Fibroblast of the aortic adventitia (primary cell): ENCODE data around the gene BCAM. TPM values are rescaled to one million over a fixed set of nuclear protein-coding genes. Genes with fewer than 3 reads are reported as not detected.

Experiments
- DNase-seq: peaks from one replicate; pipeline ENCODE4 v3.0.0-alpha.2; 2010; ENCODE audit warnings: low read depth
- H3K4me3 ChIP-seq: 2 replicates; pipeline ENCODE4 v1.5.1; 2011; ENCODE audit warnings: low read depth, mild to moderate bottlenecking, control low read depth, low read length, moderate library complexity
- small RNA-seq: library from RNA; depleted of rRNA; stranded (forward); fragments of <200 nt; gene quantifications from one replicate; pipeline ENCODE3, GENCODE V24; 2012
- total RNA-seq: library from RNA; depleted of rRNA; stranded (reverse); fragments of >200 nt; gene quantifications from 2 replicates; pipeline ENCODE4 v1.2.3, GENCODE V29; 2012; ENCODE audit warnings: low replicate concordance
- TF ChIP-seq, protein P1 (sequence below): IDR thresholded peaks from 2 replicates; pipeline ENCODE4 v1.5.1; 2011; ENCODE audit warnings: mild to moderate bottlenecking, low read length, control low read depth, inconsistent platforms; ENCODE audit not compliant: insufficient read depth

BCAM gene
- total RNA-seq, 1 donor = 5.9 TPM

GRCh38 chr19:44863990-44864389 lies 55.1 kb downstream of the BCAM start:
- TF ChIP-seq, protein P1, sequence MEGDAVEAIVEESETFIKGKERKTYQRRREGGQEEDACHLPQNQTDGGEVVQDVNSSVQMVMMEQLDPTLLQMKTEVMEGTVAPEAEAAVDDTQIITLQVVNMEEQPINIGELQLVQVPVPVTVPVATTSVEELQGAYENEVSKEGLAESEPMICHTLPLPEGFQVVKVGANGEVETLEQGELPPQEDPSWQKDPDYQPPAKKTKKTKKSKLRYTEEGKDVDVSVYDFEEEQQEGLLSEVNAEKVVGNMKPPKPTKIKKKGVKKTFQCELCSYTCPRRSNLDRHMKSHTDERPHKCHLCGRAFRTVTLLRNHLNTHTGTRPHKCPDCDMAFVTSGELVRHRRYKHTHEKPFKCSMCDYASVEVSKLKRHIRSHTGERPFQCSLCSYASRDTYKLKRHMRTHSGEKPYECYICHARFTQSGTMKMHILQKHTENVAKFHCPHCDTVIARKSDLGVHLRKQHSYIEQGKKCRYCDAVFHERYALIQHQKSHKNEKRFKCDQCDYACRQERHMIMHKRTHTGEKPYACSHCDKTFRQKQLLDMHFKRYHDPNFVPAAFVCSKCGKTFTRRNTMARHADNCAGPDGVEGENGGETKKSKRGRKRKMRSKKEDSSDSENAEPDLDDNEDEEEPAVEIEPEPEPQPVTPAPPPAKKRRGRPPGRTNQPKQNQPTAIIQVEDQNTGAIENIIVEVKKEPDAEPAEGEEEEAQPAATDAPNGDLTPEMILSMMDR = no peak
- no peak overlapping the region for H3K4me3 ChIP-seq
- no peak for DNase-seq

DNA sequence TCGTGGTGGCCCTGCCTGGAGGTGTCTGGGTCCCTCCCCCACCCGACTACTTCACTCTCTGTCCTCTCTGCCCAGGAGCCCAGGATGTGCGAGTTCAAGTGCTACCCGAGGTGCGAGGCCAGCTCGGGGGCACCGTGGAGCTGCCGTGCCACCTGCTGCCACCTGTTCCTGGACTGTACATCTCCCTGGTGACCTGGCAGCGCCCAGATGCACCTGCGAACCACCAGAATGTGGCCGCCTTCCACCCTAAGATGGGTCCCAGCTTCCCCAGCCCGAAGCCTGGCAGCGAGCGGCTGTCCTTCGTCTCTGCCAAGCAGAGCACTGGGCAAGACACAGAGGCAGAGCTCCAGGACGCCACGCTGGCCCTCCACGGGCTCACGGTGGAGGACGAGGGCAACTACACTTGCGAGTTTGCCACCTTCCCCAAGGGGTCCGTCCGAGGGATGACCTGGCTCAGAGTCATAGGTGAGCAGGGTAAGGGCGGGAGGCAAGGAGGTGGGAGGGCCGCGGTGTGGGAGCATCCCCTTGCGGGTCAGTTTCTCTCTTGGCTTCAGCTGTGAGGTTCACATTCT lies 56.4 kb downstream of the BCAM start:
- TF ChIP-seq, protein P1 = no peak
- no peak for DNase-seq
- H3K4me3 ChIP-seq = no peak overlapping the region

GRCh38 chr19:44866664-44867063 lies 57.8 kb downstream of the BCAM start:
- no peak overlapping the region for H3K4me3 ChIP-seq
- TF ChIP-seq, protein P1 = no peak
- DNase-seq = no peak

DNA sequence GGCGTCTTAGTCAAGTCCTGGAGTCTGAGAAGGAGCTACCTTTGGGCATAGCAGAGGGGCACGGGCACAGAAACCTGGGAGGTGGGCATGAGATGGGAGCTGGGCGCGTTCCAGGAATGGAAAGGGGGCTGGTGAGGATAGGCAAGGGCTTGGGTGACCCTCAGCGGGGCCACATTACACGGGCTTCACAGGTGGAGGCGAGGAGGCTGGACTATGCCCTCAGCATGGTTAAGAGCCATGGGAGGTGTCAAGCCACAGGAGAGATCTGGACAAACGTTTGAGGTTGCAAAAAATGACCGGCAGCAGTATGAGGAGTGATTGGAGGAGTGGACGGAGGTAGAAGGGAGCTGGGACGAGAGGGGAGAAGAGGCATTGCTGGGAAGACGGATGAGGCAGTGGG lies 58.7 kb downstream of the BCAM start:
- no peak overlapping the region for H3K4me3 ChIP-seq
- no peak for DNase-seq
- TF ChIP-seq, protein P1 = no peak

DNA sequence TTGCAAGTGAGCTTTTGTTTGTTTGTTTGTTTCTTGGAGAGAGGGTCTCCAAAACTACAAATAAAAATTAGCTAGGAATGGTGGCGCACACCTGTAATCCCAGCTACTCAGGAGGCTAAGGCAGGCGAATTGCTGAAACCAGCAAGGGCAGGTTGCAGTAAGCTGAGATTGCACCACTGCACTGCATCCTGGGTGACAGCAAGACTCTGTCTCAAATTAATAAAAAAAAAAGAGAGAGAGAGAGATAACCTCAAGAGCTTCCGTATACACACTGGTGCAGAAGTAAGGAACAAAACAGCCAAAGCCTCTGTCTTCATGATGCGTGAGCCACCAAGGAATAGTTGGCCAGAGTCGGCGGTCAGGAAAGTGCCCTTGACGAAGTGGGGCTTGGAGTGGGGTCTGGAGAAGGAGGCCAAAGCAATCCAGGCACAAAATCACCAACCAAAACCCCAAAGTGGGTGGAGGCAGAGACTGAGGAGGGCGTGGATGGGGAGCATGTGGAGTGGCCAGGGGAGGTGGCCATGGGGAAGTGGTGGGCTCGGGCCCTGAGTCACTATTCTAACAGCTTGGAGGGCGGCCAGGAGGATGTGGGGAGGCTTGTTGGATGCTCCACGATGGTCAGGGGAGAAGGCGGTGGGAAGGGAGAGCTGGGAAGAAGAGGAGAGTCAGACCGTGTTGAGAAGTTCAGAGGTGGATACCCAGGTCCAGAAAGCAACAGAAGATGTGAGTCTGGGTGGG lies 61.0 kb downstream of the BCAM start:
- no peak overlapping the region for H3K4me3 ChIP-seq
- TF ChIP-seq, protein P1 = no peak
- no peak for DNase-seq

Small RNA genes within 50 kb of the gene (small RNA-seq; reads per million reads assigned to genes)
- gene RF00156 = not detected

Other genes with a start within 250 kb of the BCAM start
- gene IGSF23, start 195.5 kb upstream of the BCAM start, total RNA-seq = not detected in 2 replicates
- 16.7 and 31.5 TPM in 2 replicates for gene PVR, start 165.2 kb upstream of the BCAM start, total RNA-seq
- gene CEACAM19, start 137.6 kb upstream of the BCAM start, total RNA-seq = 1.3 and 2.5 TPM in 2 replicates
- gene CEACAM16, start 110.0 kb upstream of the BCAM start, total RNA-seq = not detected in 2 replicates
- gene BCL3, start 60.4 kb upstream of the BCAM start, total RNA-seq = 3.8 and 13.4 TPM in 2 replicates
- not detected in 2 replicates for gene CBLC, start 31.2 kb upstream of the BCAM start, total RNA-seq
- gene NECTIN2, start 37.2 kb downstream of the BCAM start, total RNA-seq = 22.1 and 40.3 TPM in 2 replicates
- gene TOMM40, start 82.2 kb downstream of the BCAM start, total RNA-seq = 8.7 and 30.2 TPM in 2 replicates
- gene APOE, start 96.7 kb downstream of the BCAM start, total RNA-seq = 1.6 and 309 TPM in 2 replicates
- gene APOC1, start 105.5 kb downstream of the BCAM start, total RNA-seq = 1.7 and 52.6 TPM in 2 replicates
- not detected in 2 replicates for gene APOC4, start 133.1 kb downstream of the BCAM start, total RNA-seq
- gene APOC2, start 136.9 kb downstream of the BCAM start, total RNA-seq = not detected in 2 replicates
- 11.4 and 39.0 TPM in 2 replicates for gene CLPTM1, start 146.3 kb downstream of the BCAM start, total RNA-seq
- gene RELB, start 192.4 kb downstream of the BCAM start, total RNA-seq = 3.4 and 5.9 TPM in 2 replicates
- gene CLASRP, start 229.9 kb downstream of the BCAM start, total RNA-seq = 14.1 and 32.4 TPM in 2 replicates